DMS153 treated with DMSO at 0.1 percent for 48 hours (cell line): ENCODE measurements around the gene ATP5PF.
"Not testable (repeated sequence)": the region's sequence is repeated elsewhere in the genome, so short reads cannot be mapped to it uniquely, and the experiment has no call there.

Source experiments
- DNase-seq: peaks from one replicate; lab custom pipeline; 2025; ENCODE audit not compliant: unreplicated experiment; lab: John Stamatoyannopoulos, UW

ATP5PF gene

DNA sequence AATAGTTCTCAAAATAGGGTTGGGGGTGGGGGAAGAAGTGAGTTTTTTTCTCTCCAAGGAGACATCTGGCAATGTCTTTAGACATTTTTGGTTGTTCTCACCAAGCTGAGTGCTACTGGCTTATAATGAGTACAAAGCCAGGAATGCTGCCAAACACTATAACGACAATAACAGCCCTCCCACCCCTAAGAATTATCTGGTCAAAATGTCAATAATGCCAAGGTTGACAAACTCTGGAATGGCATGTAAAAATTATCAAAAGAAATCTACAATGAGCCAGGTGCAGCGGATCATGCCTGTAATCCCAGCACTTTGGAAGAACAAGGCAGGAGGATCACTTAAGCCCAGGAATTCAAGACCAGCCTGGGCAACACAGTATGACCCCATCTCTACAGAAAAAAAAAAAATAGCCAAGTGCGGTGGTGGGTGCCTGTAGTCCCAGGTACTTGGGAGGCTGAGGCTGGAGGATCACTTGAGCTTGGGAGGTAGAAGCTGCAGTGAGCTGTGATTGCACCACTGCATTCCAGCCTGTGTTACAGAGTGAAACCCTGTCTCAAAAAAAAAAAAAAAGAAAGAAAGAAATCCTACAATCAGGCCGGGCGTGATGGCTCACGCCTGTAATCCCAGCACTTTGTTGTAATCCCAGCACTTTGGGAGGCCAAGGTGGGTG lies 2.5 kb downstream of the ATP5PF start:
- no peak for DNase-seq

- DNase-seq: no peak
Observed at GRCh38 chr21:25722631-25723030, 12.1 kb downstream of the ATP5PF start.

DNA sequence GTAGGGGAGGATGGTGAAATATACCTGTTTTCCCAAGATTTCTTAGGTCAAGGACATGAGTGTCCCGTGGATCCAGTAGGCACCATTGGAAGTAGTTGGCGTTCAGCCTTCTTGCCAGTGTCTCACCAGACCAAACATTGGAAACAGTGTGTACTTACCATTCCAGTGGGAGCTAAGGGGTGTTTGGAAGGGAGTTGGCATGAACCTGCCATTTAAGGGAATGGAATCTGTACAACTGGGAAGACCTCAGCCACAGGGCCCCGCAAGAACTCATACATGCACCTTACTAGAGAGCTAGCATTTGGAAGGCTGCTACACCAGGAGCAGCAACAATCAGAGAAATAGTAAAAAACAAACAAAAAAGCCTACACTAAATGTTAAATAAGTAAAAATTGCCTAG lies 12.7 kb downstream of the ATP5PF start:
- no peak for DNase-seq

DNA sequence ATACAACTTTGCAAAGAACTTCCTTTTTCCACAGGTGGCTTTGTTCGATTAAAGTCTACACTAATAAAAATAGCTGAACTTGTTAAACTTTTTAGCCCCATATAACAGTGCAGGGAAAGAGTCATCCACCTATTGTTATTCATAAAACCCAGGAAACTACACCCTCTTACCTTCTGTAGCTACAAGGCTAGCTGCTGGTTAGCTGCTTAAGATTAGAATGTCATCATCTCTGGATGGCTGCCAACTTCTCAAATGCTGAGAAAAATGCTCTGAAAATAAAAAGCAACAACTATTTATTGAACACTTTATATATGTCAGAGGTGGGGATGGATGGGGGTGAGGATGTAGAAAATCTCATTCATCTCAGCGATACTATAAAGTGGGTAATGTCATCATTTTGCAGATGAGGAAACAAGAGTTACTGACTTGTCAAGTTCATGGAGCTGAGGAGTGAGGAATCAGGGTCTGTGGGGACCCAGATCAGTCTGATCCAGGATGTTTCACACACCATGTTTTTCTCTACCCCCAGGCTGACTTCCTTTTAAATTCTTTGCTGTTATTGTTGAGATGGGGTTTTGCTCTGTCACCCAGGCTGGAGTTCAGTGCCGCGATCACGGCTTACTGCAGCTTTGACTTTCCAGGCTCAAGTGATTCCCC lies 17.1 kb downstream of the ATP5PF start:
- no peak for DNase-seq

DNA sequence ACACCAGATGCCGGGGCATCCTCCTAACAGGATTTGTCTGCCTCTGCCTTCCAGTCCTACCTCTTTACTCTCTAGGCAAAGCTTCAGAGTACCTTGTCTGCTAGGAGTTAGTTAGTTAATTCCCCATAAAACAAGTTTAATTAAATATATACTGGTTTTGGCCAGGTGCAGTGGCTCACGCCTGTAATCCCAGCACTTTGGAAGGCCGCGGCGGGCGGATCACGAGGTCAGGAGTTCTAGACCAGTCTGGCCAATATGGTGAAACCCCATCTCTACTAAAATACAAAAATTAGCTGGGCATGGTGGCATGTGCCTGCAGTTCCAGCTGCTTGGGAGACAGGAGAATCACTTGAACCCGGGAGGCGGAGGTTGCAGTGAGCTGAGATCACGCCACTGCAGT lies 20.6 kb downstream of the ATP5PF start:
- DNase-seq: not testable (repeated sequence)

GRCh38 chr21:25710550-25710949 lies 24.2 kb downstream of the ATP5PF start:
- DNase-seq: no peak

DNA sequence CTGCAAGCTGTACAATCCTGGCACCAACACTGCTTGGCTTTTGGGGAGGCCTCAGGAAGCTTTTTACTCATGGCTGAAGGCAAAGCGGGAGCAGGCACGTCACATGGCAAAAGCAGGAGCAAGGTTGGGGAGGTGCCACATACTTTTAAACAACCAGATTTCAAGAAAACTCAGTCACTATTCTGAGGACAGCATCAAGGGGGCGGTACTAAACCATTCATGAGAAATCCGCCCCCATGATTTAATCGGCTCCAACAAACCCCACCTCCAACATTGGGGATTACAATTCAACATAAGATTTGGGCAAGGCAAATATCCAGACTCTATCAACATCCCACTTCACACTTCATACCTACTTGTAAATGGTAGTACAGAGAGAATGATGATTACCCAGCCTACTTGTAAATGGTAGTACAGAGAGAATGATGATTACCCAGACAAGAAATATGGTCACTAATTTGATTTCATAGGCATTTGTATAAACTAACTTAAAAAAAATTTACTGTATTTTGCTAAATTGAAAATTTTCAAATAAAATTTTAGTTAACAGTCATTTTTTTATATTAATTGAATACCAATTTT lies 24.9 kb downstream of the ATP5PF start:
- DNase-seq: no peak

- DNase-seq: peak; percentile 3
Observed at GRCh38 chr21:25708467-25709065, 26.1 kb downstream of the ATP5PF start.

GRCh38 chr21:25701529-25701928 lies 33.2 kb downstream of the ATP5PF start:
- no peak for DNase-seq

- DNase-seq: no peak
Observed at GRCh38 chr21:25700741-25701140, 34.0 kb downstream of the ATP5PF start.

GRCh38 chr21:25695461-25695860 lies 39.2 kb downstream of the ATP5PF start:
- DNase-seq: not testable (repeated sequence)

- DNase-seq: no peak
Observed at GRCh38 chr21:25691976-25692375, 42.7 kb downstream of the ATP5PF start.

GRCh38 chr21:25689226-25689625 lies 45.5 kb downstream of the ATP5PF start:
- no peak for DNase-seq

- no peak for DNase-seq
Observed at GRCh38 chr21:25688275-25689155, 46.2 kb downstream of the ATP5PF start.

DNA sequence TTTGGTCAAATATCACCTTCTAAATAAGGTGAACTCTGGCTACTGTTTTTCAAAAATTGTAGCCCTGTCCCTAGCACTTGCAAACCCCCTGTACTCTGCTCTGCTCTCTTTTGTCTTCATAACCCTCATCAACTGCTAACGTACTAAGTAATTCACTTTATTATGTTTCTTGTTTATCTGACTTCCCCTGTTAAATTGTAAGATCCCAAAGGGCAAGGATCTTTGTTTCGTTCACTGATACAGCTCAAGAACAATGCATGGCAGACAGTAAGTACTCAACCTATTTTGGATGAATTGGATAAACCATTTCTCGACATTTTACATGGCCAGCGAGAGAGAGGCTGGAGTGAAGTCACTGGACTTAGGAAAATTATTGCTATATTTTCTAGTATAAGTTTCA lies 46.9 kb downstream of the ATP5PF start:
- DNase-seq: no peak

GRCh38 chr21:25682382-25682781 lies 52.3 kb downstream of the ATP5PF start:
- no peak for DNase-seq

DNA sequence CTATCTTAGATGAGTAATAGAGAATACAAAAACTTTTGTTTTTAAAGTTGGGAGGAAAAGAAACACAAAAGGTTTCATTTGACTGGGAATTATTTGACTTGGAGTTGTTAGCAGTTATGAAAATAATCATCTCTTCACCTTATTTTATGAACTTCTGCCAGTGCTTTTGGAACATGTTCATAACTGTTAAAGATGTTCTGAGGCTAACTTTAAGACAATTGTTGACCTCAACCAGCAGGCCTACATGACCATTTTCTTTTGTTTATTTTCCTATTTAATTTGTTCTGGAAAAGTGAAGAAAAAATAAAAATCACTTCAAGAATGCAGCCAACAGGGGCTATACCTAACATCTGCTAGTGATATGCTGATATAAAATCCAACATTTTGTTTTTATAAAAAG lies 58.3 kb downstream of the ATP5PF start:
- no peak for DNase-seq
